ENCODE measurements around the gene FAM83C. TPM values are rescaled to one million over a fixed set of nuclear protein-coding genes. Genes with fewer than 3 reads are reported as not detected.

Gene FAM83C
- polyA plus RNA-seq, 2 of the 4 experiments (the other 2 are of a cell fraction), result not detected

- TF ChIP-seq TFCP2L1 (CRISPR knock-in tag; IDR thresholded peaks at IDR 0.05) (peak; percentile 89), ZSCAN20 (CRISPR knock-in tag; IDR thresholded peaks at IDR 0.05) (no peak), ESRRA (IDR thresholded peaks at IDR 0.05; ENCODE audit: borderline replicate concordance, low read length) (no peak), POLR2A (IDR thresholded peaks at IDR 0.05; ENCODE audit: low read length) (peak; percentile 90), ATOH8 (CRISPR knock-in tag; IDR thresholded peaks at IDR 0.05; ENCODE audit: low read depth) (no peak), NR3C1 (IDR thresholded peaks at IDR 0.05) (no peak), HOXA7 (CRISPR knock-in tag; IDR thresholded peaks at IDR 0.05) (peak; percentile 40), SREBF2 (IDR thresholded peaks at IDR 0.05) (no peak), BCL3 (IDR thresholded peaks at IDR 0.05) (0 out of 3 replicates have a peak, but pooled peaks have one; percentile 70), RARB (CRISPR knock-in tag; IDR thresholded peaks at IDR 0.05) (no peak), PBX3 (IDR thresholded peaks at IDR 0.05) (peak; percentile 78), HMGXB4 (CRISPR knock-in tag; IDR thresholded peaks at IDR 0.05; ENCODE audit: borderline replicate concordance) (no peak), NPAS2 (CRISPR knock-in tag; IDR thresholded peaks at IDR 0.05; ENCODE audit: borderline replicate concordance) (no peak), CHD4 (IDR thresholded peaks at IDR 0.05; ENCODE audit: borderline replicate concordance) (no peak), CBX8 (IDR thresholded peaks at IDR 0.05) (no peak), HOXB13 (CRISPR knock-in tag; IDR thresholded peaks at IDR 0.05; ENCODE audit: low read depth) (no peak), TP53 (CRISPR knock-in tag; IDR thresholded peaks at IDR 0.05) (no peak), NFE2L2 (conservative IDR thresholded peaks at IDR 0.05; ENCODE audit: low read length) (no peak), HDAC2 (IDR thresholded peaks at IDR 0.05) (no peak), RCOR1 (IDR thresholded peaks at IDR 0.05; ENCODE audit: low read depth, low read length) (no peak), CBX2 (IDR thresholded peaks at IDR 0.05; ENCODE audit: borderline replicate concordance, low read depth) (no peak), ZFP36 (IDR thresholded peaks at IDR 0.05; ENCODE audit: borderline replicate concordance, partially characterized antibody) (no peak), MAX (IDR thresholded peaks at IDR 0.05) (peak; percentile 3; the same call in 1 of the 2 replicates)
- TF ChIP-seq, protein P1, sequence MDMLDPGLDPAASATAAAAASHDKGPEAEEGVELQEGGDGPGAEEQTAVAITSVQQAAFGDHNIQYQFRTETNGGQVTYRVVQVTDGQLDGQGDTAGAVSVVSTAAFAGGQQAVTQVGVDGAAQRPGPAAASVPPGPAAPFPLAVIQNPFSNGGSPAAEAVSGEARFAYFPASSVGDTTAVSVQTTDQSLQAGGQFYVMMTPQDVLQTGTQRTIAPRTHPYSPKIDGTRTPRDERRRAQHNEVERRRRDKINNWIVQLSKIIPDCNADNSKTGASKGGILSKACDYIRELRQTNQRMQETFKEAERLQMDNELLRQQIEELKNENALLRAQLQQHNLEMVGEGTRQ (IDR thresholded peaks at IDR 0.05), result no peak
Observed at GRCh38 chr20:35277531-35278395, 14.5 kb downstream of the FAM83C start, which contains the start of gene MMP24OS (continued).

Data from A549 (cell line).